Measurements from ENCODE around the gene PHC1.
"Not testable (repeated sequence)": the region's sequence is repeated elsewhere in the genome, so short reads cannot be mapped to it uniquely, and the experiment has no call there.

PHC1 gene

DNA sequence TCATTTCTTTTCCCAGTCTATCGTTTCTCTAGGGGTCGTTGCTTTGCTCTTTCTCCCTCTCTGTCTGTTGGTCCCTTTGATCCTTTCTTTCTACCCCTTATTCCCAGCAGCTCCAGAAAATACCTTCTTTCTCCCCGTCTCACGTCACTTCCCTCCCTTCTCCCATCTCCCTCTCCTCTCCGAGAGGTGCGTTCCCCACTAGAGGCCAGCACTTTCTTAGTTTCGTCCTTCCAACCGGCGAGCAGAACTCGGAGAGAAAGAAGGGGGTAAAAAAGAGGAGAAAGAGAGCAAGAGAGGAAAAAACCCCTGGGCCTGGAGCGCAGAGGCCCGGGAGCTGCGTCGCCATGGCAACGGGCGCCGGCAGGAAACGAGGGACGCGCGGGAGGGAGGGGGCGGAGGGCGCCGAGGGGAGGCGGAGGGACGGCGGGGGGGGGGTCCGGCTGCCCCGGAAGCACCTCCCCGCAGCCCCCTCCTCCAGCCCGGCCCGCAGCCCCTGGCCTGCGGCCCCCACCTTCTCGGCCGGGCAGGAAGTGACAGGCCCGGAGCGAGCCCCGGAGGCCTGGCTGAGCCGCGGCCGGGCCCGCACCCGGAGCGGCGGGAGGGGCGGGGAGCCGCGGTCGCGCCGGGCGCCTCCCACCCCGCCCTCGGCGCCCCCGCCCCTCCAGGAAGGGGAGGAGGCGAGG is at the start of gene PHC1:
PHC1 (plus strand) TSS at position 477 of the 683 bp plus-strand sequence. CDS start 3,169 bp downstream, outside the sequence.
- DNase-seq = peak; percentile 87

DNA sequence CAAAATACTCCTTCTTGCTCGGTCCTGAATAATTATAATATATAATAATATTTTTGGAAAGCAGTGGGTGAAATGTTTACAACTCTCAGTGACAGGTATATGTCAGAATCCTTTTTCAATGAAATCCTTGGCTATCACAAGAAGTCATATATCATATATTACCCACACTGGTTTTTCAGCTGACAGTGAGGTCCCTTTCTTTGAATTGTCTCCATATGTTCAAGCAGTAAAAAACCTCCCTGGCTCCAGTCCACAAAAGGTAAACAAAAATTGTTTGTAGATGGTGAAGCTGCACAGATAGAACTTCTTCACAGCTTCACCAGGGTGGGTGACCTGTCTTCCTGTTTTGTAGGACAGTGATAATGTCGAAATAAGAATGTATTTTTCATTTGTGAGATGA is 47.9 kb upstream of the PHC1 start:
- no peak for DNase-seq

DNA sequence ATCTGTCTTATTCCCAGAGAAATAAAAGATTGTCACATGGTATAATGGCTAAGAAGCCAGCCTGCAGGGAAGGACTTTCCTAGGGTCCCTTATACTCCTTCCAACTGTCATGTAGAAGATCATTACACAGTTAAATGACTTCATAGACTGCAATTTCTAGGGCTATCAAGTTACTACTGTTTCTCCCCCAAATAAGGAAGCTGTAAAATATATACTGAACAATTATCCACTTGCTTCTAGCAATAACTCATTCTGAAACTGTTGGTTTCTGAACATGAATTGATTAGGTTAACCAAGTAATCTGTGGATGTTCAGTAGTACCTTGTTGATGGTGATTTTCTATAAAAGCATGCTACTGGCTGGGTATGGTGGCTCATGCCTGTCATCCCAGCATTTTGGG is 47.3 kb upstream of the PHC1 start:
- no peak for DNase-seq

DNA sequence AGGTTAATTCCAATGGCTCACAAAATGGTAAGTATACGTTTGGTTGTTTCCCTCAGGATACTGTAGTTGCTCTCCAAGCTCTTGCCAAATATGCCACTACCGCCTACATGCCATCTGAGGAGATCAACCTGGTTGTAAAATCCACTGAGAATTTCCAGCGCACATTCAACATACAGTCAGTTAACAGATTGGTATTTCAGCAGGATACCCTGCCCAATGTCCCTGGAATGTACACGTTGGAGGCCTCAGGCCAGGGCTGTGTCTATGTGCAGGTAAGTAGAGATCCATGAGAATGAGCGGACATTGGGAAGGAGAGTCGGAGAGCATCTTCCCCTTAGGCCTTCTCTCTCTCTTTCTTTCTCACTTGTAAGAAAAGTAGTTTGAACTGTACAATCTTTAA is 46.5 kb upstream of the PHC1 start:
- no peak for DNase-seq

DNA sequence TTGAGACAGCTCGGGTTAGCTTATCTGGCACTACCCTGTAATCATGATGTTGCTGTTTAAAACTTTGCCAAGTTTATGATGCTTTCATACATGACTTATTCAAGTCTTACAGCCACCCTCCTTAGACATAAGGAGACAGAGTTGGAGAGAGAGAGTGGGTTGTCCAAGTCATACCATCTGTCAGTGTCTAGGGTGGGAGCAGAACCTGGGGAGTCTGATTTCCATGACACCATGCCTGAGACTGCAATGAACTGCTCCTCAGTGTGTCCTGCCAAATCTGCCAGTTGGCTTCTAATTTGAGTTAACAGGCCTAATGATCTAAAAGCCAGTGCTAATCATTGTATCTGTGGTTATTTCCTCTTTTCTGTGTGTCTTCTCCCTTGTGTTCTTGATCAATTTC is 43.7 kb upstream of the PHC1 start:
- no peak for DNase-seq

DNA sequence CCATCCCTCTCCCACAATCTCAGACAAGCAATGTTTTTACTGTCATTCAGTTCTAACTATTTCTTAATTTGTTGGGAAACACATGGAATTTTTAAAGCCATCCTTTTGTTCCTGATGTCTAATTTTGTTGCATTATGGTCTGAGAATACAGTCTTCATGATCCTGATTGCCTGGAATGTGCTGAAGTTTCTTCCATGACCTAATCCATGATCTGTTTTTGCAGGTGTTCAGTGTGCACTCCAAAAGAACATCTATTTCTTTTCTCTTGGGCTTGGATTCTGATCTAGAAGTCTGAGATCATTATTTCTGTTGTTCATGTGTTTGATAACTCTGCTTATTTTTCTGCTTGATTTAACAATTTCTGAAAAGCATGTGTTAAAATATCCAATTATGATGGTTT is 43.2 kb upstream of the PHC1 start:
- no peak for DNase-seq

DNA sequence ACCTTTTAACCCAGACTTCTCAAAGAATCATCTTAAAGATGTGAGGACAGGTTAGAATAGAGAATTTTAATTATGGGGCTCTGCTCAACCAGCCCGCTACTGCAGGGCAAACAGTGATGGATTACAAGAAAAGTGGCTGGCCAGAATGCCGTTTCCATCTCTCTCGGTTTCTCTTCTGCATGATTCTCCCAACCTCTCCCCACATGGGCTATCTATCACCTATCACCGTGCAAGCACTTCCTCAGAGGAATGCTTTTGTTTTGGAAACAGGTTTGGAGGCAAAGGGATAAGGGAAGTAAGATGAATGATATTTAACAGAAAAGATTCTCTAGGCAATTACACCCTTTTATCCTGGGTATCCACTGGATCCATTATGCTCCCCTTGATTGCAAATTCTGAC is 37.4 kb upstream of the PHC1 start:
- no peak for DNase-seq

DNA sequence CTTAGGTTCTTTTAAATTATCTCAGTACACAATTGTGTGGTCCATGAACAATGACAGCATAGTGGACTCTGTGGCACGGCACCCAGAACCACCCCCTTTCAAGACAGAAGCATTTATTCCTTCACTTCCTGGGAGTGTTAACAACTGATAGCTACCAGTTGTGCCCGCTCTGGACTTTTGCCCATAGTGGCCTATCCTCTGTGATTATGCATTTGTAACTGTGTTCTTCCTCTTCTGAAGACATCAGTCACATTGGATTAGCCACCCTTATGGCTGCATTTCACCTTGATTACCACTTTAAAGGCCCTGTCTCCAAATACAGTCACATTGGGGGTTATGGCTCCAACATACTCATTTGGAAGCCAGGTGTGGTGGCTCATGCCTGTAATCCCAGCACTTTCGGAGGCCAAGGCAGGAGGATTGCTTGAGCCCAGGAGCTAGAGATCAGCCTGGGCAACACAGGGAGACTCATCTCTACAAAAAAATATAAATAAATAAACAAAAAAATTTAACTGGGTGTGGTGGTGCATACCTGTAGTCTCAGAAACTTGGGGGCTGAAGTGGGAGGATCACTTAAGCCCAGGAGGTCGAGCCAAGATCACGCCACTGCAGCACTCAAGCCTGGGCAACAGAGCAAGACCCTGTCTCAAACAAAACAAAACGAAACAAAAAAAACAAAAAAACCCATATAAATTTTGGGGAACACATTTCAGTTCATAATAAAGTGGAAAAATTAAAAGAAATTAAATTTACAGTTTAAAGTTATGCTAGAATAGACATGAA is 27.6 kb upstream of the PHC1 start:
- DNase-seq = no peak

DNA sequence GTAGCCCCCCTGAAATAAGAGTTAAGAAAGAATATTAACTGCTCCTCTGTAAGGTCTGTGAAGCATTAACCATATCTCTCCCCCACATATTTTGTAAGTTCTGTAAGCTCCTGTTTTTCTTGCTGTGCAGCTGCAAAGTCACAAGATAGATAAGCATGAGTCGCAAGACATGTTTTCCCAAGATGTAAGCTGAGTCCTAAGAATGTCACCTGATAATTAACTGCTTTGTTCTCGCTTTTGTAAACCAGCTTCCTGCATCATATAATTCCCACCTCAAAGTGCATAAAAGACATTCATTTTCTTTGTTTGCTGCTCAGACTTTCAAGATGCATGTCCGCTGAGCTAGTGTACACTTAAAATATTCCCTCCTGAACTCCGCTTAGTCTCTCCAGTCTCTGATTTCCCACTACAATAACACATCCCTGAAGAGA is 27.0 kb upstream of the PHC1 start:
- DNase-seq = no peak

DNA sequence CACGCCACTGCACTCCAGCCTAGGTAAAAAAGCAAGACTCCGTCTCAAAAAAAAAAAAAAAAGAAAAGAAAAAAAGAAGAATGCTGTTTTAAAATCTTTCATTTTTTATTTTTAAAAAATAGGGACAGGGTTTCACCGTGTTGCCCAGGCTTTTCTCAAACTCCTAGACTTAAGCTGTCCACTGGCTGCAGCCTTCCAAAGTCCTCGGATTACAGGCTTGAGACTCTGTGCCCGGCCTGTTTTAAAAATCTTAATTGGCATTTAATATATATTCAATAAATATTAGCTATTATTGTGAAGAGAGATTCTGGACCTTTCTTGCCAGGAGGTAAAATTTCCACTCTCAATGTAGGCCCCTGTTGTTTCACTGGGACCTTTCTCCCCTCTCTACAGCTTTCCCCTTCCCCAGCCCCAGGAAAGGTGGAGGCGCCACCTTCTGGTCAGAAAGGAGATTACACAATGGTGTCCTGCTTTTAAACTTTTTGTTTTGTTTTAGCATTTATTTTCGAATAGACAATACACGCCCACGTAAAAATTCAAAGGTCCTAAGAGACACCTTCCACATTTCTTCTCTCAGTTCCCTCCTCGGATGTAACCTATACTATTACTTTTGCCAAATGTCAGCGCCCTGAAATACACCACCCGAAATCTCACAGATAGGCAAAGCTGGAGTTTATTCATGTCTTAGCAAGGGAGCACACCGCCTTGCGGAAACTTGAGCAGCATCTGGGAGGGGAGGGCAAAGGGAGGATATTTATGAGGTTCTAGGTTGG is 23.8 kb upstream of the PHC1 start:
- no peak for DNase-seq

DNA sequence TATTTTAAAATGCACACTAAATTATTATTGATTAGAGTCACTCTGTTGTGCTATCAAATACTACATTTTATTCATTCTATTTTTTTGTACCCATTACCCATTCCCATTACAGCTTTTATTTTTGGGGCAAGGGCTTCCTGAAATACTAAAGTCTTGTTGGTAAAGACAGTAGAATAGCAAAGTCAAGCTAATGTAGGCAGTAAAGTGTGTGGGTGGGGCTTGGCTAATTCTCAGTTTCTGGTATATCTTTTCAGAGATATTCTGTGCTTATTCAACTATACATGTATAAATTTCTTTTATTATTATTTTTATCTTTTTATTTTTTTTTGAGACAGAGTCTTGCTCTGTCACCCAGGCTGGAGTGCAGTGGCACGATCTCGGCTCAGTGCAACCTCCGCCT is 22.3 kb upstream of the PHC1 start:
- DNase-seq = no peak

DNA sequence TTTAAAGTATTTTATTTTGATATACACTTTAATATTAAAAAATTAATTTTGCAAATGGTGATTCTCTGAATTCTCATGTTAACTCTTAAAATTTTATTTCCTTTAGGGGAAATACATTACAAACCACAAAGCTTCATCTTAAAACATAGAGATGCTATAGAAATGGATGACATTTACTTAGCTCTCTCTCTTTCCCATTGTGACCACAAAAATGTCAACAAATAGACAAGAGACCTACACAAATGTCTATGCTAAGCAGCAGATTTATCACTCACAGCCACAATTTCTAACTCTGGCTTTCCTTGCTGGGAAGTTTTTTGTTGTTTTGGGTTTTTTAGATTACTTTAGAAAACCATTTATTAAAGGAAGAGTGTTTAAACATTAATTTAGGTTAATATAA is 19.9 kb upstream of the PHC1 start:
- no peak for DNase-seq

DNA sequence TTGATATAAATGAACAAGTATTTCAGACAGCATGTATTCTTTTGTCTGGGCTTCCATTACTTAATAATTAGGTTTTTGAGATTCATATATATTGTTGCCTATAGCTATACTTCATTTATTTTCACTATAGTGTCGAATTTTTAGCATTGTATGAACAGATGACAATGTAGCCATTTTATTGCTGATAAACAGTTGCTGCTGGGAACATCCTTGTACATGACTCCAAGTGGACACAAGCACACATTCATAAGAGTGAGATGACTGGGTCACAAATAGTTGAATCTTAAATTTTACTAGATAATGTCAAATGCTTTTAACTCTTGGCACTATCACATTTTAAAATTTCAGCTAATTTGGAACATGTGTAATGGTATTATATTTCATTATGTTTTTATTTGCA is 19.3 kb upstream of the PHC1 start:
- no peak for DNase-seq

DNA sequence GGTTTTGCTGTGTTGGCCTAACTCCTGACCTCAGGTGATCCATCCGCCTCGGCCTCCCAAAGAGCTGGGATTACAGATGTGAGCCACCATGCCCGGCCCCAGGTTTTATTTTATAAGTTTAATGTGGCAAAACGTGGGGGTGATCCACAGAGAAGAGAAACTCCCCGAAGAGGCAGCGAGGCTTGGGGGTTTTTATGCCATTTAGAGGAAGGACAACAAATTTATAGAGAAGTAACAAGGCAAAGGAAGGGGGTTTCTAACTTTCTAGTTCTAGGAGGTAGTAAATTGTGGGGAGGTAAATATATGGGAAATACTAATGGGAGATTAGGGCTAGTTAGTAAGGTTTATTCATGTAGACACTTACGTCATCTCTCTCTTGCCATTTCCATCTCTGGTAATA is 17.2 kb upstream of the PHC1 start:
- DNase-seq = no peak

DNA sequence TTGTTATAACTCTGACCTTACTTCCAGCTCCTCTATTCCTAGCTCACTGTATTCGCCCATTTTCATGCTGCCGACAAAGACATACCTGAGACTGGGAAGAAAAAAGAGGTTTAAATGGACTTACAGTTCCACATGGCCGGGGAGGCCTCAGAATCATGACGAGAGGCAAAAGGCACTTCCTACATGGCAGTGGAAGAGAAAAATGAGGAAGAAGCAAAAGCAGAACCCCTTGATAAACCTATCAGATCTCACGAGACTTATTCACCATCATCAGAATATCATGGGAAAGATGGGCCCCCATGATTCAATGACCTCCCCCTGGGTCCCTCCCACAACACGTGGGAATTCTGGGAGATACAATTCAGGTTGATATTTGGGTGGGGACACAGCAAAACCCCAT is 14.5 kb upstream of the PHC1 start:
- DNase-seq = no peak

DNA sequence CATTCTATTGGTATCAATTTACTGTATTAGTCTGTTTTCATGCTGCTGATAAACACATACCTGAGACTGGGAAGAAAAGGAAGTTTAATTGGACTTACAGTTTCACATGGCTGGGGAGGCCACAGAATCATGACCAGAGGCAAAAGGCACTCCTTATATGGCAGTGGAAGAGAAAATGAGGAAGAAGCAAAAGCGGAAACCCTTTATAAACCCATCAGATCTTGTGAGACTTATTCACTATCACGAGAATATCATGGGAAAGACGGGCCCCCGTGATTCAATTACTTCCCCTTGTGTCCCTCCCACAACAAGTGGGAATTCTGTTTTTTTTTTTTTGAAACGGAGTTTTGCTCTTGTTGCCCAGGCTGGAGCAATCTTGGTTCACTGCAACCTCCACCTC is 11.6 kb upstream of the PHC1 start:
- DNase-seq = not testable (repeated sequence)

DNA sequence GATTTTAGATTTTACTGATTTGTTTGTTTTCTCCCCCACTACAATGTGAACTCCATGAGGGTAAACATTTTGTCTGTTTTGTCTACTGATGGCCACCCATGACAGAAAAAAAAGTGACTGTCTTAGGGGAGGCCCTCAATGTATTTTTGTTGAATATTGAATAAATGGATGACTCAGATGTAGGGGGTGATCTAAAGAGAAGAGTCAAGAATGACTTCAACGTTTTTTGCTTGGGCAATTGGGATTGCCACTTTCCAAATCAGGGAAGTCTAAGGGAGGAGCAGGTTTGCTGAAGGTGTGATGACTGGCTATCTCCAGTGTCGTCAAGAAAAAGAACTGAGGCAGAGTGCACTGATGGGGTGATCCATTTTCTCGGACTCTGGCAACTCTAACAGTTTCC is 10.7 kb upstream of the PHC1 start:
- no peak for DNase-seq

DNA sequence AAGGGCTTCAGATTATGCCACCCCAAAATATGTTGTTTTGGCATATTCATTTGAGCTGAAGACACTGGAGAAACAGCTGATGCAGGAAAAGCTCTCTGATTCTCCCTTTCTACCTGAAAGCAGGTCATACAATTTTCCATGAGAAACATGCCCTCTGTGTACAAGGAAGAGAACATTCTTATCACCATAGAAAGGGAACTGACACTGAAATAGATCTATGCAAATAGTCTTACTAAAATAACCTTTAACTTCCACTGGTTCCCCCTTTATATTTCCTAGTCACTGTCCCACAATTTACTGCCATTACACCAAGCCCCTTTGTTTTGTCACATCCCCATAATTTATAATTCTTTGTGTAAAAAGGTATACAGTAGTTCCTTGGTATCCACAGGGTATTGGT is 9.6 kb upstream of the PHC1 start:
- no peak for DNase-seq

DNA sequence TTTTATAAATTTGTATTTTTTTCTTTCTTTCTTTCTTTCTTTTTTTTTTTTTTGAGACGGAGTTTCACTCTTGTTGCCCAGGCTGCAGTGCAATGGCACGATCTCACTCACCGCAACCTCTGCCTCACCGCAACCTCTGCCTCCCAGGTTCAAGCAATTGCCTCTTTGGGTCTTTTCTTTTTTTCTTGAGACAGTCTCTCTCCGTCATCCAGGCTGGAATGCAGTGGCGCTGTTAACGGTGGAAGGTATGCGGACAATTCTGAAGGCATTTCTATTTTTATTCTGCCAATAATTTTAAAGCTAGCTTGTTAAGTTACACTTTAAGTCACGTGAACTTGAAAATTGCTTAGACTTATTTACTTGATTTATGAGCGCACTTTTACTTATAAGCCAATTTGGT is 8.8 kb upstream of the PHC1 start:
- DNase-seq = no peak

DNA sequence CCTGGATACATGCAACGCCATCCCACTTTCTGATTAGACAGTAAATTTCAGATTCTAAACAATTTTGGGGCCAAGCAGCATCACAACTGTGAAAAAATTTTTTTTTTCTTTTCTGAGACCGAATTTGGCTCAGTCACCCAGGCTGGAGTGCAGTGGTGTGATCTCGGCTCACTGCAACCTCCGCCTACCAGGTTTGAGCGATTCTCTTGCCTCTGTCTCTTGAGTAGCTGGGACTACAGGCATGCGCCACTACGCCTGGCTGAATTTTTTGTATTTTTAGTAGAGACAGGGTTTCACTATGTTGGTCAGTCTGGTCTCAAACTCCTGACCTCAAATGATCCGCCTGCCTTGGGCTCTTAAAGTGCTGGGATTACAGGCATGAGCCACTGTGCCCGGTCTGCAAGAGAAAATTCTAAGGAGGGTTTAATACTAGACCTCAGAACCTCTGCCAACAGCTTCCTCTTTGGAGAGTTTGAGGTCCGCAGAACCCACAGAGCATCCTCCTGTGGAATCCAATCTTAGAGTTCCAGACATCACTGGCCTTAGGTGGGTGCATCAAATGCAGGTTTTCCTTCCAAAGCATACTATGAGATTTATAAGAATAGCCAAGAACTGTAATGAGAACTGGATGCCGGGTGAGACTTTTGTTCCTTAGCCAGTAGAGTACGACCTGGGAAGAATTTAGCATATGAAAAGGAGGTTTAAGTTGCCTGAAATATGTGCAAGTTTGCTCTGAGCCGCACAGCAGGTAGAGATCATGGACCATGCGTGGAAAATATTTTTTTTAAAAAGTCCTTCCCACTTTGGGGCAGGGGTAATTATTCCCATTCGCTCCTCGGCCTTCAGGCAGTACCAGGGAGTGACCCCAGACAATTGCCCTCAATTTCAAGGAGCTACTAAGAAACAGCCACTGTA is 7.8 kb upstream of the PHC1 start:
- no peak for DNase-seq

DNA sequence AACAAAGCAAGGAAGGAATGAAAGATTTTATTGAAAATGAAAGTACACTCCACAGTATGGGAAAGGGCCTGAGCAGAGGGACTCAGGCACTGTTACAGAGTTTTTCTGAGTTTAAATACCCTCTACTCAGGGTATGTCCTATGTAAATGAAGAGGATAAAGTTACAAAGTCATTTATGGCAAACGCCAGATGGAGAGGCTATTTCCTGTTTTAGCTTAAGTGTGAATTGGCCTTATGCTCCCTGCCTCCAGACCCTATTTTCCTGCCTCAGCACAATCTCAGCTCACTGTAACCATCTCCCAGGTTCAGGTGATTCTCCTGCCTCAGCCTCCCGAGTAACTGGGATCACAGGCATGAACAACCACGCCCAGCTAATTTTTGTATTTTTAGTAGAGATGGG is 6.8 kb upstream of the PHC1 start:
- DNase-seq = no peak

DNA sequence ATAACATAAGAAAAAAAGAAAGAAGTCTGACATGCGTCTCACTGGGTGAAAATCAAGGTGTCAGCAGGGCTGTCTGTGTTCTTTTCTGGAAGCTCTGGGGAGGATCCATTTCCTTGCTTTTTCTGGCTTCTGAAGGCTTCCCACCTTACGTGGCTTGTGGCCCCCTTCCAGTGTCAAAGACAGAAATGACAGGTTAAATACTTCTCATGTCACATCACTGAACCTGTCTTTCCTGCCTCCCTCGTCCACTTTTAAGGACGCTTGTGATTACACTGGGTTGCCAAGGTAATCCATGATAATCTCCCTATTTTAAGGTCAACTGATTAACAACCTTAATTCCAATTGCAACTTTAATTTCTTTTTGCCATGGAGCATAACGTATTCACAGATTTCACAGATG is 4.6 kb upstream of the PHC1 start:
- no peak for DNase-seq
